HG03159 (cell line): ENCODE measurements around the gene PANK2.
A peak's percentile ranks its signal among the peaks of the same experiment; 100 is the strongest.
"Not testable (repeated sequence)": the region's sequence is repeated elsewhere in the genome, so short reads cannot be mapped to it uniquely, and the experiment has no call there.

ENCODE experiments used
- ATAC-seq: cut with Tn5 transposase; IDR thresholded peaks from one replicate; pipeline ENCODE4 v1.9.1; 2021; ENCODE audit warnings: mild to moderate bottlenecking, moderate library complexity; ENCODE audit not compliant: unreplicated experiment

The PANK2 gene

DNA sequence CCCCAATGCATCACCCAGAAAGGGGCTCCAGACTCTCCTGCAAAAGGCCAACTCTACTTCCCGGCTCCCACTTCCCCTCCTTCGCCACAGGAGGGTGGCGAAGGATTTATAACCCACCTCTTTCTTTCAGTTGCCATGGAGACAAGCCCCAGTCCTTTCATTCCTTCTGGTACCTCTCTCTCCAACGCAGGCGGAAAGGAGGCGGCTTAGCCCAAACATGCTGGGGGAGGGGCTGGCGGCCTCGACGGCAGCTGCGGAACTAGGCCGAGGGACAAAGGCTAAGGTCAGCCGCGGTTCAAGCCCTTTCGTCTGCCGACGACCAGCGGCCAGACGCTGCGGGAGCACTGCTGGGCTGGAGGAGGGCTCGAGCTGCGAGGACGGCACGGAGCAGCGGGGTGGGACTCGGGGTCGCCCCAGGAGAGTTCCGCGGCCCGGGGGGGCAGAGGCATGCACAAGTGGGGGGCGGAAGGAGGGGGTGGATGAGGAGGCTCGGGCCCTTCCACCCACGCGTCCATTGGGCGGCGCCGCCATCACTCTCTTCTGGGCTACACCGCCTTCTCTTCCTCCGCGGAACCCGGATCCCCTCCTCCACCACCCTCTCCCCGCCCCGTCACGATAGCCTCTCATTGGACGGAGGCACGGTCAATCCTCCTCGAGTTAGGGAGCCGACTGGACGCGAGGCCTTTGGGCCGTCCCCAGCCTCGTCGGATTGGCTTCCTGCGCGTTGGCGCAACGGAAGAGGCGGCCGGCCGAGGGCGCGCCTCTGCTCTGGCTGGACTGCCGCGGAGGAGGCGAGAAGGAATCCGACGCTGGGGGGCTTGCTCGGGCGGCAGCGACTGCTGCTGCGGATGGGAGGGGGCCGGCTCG is at the start of gene PANK2:
PANK2 (plus strand) TSS at position 766 of the 867 bp plus-strand sequence.
- ATAC-seq = peak; percentile 94

DNA sequence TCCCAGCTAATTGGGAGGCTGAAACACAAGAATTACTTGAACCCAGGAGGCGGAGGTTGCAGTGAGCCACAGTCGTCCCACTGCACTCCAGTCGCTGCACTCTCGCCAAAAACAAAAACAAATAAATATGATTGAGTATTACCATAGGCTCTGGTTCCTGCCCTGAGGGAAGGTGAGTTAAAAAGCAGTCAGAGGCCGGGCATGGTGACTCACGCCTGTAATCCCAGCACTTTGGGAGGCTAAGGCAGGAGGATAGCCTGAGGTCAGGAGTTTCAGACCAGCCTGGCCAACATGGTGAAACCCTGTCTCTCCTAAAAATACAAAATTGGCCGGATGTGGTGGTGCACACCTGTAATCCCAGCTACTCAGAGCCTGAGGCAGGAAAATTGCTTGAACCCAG is 49.0 kb upstream of the PANK2 start:
- ATAC-seq = not testable (repeated sequence)

DNA sequence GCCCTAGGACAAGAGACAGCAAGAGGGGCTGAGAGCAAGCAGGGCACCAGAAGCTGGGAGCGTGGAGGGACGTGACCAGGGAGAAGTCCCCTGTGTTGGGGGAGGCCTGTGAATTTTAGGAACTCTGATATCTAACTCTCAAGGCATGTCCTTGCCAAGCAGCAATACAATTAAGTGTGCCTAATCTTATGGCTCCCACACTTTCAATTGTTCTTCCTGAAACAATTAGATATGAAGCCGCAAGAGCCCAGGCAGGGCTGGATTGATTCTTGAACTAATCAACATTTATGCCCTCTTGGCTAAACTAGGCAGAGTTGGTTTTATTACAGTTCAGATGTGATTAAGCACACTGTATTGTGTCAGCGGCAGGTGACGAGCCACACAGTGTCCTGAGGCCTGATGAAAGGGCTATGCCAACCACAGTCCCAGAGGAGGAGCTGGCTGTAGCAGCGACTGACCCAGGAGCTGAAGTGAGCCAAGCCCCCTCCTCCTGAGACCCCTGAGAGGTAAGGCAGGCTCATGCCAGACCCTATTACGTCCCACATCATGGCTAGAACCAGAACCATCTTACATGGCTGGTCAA is 46.7 kb upstream of the PANK2 start:
- no peak for ATAC-seq

DNA sequence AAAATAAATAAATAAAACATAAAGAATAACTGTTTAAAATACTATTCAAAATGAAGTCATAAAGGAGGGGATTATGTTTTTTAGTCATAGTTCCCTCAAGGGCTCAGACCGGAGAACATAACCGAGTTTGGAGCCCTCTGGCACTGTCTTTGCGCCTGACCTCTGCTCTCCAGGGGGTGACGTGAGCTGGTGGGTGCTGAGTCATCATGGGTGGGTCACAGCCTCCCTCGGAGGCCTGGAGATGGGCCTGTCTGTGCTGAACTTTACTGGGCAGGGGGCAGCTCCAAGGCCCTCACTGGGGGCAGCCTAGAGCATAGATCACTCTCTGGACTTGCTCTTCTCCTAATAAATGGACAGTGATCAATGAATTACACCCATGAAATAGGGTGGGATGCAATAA is 45.7 kb upstream of the PANK2 start:
- ATAC-seq = no peak

DNA sequence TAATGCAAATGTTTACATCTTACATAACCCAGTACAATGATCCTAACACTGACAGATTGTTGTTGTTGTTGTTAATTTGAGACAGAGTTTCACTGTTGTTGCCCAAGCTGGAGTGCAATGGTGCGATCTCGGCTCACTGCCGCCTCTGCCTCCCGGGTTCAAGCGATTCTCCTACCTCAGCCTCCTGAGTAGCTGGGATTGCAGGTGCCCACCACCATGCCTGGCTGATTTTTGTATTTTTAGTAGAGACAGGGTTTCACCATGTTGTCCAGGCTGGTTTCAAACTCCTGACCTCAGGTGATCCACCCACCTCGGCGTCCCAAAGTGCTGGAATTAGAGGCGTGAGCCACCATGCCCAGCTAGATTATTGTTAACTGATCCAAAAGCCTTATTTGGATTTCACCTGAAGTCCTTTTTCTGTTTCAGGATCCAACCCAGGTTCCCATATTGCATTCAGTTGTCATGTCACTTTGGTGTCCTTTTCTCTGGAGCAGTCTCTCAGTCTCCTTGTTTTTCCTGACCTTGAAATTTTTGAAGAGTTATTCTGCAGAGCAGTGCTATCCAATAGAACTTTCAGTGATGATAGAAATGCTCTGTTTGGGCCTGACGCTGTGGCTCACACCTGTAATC is 45.1 kb upstream of the PANK2 start:
- ATAC-seq = not testable (repeated sequence)

DNA sequence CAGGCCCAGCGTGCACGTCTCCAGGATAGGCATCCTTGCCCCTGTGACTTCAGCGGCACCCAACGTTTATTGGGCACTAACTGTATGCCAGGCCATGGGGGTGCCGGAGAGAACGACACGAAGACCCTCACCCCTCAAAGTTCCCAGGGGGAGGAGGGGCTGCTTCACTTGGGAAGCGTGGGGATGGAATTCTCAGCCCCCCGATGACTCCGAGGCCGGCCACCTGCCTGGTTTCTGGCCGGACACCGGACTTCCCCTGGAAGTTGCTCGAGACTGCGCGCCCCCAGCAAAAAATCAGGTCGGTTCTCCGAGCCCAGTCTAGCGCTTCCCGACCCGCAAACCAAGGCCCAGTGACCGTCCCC is 42.8 kb upstream of the PANK2 start:
- ATAC-seq = peak; percentile 20

DNA sequence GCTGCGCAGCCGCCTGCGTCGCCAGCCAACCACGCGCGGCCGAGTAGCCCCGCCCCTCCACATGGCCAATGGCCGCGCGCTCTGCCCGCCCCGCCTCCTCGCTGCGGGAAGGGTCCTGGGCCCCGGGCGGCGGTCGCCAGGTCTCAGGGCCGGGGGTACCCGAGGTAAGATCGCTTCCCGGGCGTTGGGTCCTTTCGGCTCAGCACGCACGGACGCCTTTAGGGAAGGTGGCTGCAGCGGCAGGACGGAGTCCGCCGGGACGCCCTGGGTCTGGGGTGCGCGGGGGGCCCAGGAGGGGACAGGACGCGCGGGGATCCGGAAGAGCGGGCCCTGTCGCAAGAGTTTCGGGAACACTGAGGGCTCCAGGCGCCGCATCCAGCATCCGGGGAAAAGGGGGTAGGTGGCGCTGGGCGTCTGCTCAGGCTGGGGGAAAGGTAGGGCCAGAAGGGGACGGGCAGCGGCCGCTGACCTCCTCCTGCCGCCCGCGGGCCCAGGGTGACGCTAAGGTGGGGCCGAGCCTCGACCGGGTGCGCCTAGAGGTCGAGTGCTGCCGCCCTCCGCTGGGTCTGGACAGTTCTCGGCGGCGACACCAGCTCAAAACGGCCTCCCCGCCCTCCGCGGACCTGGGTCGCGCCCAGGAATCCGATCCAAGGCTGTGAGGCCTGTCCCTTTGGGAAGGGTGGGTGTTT is 42.3 kb upstream of the PANK2 start, which contains the start of gene MAVS:
MAVS (plus strand) TSS at position 95 of the 689 bp plus-strand sequence. CDS start 7,791 bp downstream, outside the sequence.
- ATAC-seq = peak; percentile 92

DNA sequence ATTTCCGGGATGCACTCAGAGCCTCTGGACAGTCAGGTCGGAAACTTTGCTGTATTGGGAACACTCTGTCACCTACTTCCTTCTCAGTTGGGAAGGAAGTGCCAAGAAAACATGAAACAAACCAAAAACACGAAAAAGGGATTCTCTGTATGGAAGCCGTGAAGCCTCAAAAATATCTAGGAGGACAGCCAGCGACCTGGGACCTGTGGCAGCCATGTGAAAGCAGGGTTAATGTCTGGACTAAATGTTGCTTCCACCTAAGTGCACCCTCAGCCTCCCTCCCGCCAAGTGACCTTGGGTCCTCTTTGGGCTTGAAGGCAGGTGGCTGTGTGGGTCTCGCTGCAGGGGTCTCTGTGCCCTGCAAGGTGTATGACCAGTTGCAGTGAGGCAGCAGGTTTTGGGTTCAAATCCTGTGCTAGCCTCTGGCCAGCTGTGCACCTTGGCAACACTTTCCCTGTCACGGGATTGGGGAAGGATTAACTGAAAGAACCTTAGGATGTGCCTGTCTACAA is 41.7 kb upstream of the PANK2 start:
- ATAC-seq = no peak

DNA sequence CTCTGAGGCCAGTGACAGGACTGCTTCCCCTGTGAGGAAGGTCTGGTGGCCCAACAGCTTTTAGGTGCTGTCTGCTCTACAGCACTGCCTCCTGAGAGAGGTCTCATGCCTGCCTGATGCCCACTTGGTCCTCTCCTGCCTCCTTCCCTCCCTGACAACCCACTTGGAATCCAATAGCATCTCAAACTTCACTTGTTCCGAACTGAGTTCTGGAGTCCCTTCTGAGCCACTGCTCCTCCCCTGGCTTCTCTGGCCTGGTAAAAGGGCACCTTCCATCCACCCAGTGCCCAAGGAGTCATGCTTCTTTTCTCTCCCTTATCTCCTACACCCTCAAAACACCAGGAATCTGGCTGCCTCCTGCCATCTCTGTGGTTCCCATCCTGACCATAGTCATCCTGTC is 40.6 kb upstream of the PANK2 start:
- ATAC-seq = no peak

DNA sequence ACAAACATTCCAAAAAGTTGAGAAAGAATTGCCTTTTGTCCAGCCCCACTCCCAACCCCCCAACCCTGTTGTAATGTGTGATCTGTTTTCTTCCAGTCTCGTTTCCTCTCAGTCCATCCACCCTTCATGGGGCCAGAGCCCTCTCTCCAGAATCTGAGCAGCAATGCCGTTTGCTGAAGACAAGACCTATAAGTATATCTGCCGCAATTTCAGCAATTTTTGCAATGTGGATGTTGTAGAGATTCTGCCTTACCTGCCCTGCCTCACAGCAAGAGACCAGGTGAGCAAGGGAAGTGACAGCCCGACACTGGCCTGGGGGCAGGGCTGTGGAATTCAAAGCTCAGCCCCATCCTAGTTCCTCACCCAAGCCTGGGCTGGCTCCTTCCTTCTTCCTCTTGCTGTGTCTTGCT is 34.7 kb upstream of the PANK2 start:
- no peak for ATAC-seq

DNA sequence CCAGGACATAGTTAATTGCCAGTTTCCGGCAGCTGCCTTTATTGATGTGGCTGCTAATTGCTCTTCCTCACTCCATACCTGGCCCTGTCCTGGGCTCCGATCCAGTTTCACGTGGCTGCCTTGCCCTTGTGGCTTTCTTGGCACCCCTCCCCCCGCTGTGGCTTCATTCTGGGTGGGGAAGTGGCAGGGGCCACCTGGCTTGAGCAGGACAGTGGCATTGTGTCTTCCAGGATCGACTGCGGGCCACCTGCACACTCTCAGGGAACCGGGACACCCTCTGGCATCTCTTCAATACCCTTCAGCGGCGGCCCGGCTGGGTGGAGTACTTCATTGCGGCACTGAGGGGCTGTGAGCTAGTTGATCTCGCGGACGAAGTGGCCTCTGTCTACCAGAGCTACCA is 31.8 kb upstream of the PANK2 start:
- ATAC-seq = no peak

DNA sequence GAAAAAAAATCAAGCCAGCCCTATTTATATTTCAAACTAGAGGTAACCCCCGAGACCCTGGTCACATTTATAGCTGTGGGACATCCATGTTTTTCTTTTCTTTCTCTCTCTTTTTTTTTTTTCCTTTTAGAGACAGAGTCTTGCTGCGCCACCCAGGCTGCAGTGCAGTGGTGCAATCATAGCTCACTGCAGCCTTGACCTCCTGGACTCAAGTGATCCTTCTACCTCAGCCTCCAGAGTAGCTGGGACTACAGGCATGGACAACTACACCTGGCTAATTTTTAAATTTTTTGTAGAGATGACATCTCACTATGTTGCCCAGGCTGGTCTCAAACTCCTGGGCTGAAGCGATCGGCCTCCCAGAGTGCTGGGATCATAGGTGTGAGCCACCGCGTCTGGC is 30.5 kb upstream of the PANK2 start:
- no peak for ATAC-seq

DNA sequence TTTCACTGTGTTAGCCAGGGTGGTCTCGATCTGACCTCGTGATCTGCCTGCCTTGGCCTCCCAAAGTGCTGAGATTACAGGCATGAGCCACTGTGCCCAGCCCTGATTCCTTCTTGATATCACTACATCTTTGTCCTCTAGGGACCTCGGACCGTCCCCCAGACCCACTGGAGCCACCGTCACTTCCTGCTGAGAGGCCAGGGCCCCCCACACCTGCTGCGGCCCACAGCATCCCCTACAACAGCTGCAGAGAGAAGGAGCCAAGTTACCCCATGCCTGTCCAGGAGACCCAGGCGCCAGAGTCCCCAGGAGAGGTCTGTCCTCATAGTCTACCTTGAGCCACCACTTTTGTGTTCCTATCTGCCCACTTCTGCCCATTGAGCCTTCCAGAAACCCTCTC is 28.0 kb upstream of the PANK2 start:
- ATAC-seq = no peak

DNA sequence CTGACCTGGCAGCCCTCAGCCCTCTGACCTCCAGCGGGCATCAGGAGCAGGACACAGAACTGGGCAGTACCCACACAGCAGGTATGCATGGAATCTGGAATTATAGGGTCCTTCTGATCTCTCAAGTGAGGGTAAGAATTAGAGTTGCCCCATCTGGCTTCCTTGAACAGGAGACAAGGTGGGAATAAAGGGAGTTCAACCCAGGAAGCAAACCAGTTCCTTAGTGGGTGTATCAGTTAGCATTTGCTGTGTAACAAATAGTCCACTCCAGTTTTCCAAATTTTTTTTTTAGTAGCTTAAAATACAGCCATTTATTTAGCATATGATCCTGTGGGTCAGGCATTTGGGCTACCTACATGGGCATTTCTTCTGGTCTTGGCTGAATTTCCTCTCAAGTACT is 26.9 kb upstream of the PANK2 start:
- ATAC-seq = no peak

DNA sequence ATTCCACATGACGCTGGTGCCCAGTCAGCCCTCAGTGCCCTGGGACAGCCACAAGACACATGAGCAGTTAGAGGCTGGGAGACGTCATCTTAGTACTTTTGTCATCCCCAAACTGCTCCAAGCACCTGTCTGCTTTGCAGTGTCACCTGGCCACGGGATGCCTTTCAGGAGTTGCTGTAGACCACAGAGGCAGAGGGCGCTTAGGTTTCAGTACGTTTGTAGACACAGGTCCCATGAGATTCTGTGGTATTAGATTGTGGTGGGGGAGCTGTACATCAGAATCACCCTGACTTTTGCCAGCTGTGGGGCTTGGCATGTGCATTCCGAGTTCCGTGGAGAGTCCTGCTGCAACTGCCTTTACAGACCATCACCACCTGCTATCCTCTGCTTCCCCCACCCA is 25.9 kb upstream of the PANK2 start:
- no peak for ATAC-seq

DNA sequence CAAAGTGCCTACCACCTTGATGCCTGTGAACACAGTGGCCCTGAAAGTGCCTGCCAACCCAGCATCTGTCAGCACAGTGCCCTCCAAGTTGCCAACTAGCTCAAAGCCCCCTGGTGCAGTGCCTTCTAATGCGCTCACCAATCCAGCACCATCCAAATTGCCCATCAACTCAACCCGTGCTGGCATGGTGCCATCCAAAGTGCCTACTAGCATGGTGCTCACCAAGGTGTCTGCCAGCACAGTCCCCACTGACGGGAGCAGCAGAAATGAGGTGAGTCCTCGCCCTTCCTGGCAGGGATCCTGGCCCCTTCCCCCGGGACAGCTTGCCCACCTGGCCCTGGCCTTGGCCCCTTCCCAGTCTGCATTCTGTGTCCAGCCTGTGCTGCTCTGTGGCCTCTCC is 24.7 kb upstream of the PANK2 start:
- ATAC-seq = no peak

DNA sequence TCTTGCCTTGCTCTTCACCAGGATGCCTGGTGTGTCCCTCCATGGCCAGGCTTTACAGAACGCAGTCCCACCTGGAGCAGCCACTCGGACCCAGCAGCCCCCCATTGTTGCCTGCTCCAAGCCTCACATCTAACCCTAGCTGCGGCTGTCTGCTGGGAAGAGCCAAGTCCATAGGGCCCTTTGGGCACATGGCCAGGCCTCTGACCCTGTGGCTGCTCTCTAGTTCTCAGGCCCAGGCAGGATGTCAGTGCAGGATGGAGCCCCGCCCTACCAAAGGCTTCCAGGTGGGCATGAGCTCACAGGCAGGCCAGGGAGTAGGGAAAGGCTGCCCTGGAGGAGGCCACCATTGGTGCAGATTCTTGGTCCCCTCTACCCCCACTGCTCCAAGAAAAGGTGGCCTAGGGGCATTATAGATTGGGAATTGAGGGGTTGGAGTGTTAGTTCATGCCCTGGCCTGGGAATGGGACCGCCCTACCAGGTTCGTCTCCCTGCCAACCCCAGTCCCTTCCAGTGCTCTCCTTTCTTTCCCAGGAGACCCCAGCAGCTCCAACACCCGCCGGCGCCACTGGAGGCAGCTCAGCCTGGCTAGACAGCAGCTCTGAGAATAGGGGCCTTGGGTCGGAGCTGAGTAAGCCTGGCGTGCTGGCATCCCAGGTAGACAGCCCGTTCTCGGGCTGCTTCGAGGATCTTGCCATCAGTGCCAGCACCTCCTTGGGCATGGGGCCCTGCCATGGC is 23.9 kb upstream of the PANK2 start:
- no peak for ATAC-seq

DNA sequence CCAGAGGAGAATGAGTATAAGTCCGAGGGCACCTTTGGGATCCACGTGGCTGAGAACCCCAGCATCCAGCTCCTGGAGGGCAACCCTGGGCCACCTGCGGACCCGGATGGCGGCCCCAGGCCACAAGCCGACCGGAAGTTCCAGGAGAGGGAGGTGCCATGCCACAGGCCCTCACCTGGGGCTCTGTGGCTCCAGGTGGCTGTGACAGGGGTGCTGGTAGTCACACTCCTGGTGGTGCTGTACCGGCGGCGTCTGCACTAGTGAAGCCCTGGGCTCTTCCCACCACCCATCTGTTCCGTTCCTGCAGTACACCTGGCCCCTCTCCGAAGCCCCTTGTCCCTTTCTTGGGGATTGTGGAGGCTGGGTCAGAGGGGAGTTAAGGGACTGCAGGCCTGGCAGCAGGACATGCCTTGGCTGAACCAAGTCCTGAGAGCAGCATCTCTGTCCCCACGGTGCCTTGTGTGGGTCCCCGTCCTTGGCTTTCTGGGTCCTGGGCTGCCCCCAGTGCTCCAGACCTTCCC is 23.2 kb upstream of the PANK2 start:
- ATAC-seq = no peak

DNA sequence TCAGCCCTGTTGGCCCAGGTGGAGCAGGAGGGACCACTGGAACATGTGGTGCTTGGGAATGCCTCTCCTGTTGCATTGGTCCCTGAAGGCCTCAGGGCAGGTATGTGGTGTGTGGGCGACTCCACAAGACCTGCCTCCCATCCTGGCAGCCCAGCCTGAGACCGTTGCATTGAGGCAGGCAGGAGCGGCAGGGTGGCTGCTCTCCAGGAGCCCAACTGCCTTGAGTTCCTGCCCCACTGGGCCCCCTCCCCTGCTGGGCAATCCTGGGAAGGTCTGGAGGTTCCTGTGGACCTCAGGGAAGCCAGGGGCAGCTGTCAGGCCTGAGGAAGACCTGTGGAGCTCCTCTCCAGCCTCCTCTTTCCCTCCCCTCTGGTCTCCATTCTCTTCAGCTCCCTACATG is 22.7 kb upstream of the PANK2 start:
- ATAC-seq = no peak

DNA sequence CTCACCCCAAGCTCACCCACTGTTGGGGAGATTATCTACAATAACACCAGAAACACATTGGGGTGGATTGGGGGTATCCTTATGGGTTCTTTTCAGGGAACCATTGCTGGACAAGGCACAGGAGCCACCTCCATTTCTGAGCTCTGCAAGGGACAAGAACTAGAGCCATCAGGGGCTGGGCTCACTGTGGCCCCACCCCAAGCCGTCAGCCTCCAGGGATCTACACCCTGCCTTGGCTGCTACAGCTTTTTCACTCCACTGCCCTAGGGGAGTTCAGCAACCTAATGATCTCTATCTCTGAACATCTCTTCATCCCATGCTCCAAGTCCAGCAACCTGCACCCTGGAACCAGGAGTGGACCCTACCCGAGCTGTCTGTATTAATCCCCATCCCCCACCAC is 21.4 kb upstream of the PANK2 start:
- no peak for ATAC-seq
